Hypothalamus (tissue), 51 donors: Measurements from ENCODE around the gene TMEM164.

ENCODE experiments used
- DNase-seq, 51 donors: peaks; one replicate each; lab custom pipeline; 2025; lab: John Stamatoyannopoulos, UW

TMEM164 gene

DNA sequence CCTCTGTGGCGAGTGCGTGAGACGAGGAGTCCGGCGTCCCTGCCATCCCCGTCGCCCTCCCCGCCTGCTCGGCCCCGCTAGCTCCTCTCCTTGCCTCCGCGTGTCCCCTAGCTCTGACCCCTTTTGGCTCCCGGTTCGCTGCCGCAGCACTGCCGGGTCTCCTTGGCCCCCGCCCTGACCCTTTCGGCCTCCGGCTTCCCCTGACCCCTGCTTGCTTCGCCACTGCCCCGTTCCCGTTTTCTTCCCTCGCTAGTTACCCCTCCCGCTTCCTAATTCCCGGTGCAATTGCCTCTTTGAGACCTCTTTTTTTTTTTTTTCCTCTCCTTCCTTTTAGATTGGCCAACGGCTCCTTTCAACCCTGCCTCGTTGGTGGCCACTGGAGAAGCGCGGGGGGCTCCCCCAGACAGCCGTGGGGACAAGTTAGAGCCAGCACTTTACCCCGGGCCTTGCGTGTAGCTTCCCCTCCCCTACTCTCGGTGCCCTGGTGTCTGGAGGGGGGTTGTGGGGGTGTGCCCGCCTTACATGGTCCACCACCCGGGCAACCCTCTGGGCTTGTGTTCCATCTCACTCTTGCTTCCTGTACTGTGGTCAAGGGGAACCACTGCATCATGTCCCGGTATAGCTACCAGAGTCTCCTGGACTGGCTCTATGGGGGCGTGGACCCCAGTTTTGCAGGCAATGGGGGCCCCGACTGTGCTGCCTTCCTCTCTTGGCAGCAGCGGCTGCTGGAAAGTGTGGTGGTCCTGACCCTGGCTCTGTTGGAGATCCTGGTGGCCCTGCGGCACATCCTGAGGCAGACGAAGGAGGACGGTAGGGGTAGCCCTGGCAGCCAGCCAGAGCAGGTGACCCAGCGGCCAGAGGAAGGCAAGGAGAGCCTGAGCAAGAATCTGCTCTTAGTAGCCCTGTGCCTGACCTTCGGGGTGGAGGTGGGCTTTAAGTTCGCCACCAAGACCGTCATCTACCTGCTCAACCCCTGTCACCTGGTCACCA lies 548 bp downstream of the TMEM164 start:
- peak in 6 of 51 donors; percentile 1 to 24 (median 13) for DNase-seq

DNA sequence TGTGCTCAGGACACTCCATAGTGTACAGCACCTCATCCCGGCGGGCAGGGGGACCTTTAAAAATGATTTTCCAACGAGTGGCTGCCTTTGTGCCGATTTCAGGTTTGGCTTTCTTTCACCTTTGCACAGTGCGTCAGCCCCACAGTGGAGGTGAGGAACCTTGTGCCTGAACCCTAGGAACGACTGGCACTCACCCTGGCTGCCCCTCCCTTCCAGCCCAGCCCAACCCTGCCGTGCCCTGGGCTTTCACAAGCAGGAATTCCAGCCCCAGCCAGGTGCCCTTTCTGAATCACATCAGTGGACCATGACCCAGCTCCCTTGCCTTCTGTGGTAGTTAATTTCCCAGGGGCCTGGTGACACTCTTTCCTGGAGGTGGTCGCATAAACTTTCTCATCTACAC lies 1.3 kb downstream of the TMEM164 start:
- DNase-seq: peak in 1 of 51 donors; percentile 5

DNA sequence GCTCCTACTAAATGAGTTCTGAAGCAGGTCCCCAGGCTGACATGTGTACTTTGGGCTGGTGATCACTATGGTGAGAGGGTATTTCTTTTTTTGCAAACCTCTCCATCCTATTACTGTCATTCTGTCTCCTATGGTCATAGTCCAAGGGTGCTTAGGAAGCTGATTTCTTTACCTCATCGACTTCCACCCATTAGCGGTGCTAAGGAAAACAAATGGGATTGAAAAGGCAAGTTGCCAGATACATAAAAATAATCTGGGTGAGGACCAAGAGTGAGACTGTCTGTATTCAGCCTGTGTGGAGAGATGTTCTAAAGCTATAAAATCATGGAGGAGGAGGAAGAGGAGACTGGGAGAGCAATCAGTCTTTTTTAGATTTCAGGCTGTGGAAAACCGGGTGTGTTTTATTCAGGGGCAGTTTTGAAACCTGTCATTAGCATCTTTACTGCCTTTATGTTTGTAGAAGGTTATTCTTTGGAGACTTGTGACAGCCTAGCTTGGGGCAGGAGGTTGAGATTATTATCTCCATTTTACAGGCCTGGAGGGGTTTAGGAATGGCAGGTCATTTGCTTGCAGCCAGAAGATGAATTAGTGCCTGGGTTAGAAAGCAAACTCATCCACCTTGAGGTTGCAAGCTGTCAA lies 1.9 kb downstream of the TMEM164 start:
- no peak for DNase-seq

DNA sequence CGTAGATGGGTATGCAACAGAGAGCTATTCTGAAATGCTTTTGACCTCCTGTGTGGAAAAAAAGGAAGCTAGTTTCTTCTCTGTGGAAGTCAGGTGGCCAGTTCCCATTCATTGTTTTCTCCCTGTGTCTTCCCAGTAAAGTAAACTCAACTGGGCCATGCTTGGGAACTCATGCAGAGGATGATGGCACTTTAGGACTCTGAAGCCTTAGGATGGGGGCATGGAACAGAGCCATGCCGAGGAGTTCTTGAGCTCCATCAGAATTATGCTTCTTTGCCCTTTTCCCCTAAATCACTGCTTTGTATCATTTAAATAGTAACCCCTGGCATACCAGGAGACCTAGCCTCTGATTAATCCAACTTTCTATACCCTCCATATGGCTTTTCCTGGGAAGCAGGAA lies 3.2 kb downstream of the TMEM164 start:
- DNase-seq: no peak

DNA sequence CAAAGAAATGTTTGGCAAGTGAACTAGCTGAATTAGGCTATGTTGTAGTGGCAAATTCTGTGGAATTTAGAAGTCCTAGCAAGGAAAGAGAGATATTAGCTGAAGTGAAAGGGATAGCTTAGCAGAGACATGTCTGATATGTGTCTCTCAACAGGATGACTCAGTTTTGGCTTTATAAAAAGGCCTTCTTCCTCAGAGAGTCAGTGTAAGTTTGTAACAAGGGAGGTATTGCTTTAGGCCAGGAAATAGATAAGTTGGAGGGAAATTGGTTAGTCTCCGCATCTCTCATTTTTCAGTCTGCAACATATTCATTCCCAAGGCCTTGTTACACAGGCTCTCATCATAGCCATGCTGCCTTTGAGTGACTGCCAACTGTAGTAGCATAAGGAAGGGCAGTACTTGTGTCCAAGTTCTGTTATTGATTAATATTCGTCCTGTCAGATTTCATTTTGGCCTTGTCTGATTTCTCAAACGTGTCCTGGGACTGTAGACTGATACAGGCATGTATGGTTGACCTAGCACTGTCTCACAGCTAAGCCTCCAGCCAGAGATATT lies 4.0 kb downstream of the TMEM164 start:
- no peak for DNase-seq

DNA sequence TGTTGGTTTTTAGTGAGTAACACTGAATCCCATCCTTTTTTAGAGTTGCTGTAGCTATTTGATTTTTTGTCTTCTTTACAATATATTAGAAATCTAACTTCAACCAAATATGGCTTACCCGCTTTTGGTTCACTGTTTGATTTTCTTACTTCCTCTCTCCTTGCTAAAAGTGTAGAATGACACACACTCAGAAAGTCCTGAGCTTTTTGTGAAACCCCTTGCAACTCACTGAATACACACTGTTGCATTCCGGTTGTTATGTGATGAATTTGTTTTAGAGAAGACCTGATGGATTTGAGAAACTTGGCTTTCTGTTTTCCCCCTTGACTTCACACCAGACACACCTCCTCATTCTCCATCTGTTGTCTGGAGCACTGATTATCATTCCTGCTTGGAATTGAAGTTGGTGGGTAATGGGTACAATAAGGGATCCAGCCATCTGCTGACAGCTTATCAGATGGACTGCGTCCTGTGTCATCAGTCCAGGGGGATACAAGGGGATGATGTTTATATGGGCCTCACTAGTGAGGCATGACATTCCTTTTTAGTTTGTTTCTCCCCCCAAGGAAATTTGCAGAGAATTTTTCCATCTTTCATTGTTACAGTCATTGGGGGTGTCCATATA lies 5.2 kb downstream of the TMEM164 start:
- DNase-seq: no peak

DNA sequence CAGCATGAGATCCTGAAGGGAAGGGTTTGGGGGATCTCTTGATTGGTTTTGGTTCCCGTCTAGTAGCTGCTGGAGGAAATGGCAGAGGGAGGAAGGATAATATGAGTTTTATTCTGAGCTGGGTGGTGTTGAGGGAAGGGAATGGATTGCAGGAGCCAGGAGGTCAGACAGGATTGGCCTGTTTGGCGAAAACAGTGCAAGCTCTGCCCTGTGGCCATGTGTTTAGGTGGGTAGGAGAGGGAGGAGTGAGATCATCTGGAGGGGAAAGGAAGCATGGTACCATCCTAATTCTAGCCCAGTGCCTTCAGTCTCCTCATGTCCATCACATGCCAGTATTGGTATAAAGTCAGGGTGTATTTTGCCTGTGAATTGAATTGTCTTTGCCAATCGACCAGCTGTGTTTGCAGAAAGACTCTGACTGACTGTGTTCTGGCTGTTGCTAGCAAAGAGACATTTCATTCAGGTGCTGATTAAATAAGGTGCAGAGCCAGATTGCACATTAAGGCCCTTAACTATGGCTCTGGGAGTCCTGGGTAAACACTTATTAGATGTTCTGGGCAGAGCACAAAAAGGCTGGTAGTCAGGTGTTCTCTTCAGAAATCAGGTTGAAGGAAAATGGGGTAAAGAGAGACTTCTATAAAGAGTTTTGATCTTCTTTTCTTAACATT lies 10.0 kb downstream of the TMEM164 start:
- DNase-seq: no peak

DNA sequence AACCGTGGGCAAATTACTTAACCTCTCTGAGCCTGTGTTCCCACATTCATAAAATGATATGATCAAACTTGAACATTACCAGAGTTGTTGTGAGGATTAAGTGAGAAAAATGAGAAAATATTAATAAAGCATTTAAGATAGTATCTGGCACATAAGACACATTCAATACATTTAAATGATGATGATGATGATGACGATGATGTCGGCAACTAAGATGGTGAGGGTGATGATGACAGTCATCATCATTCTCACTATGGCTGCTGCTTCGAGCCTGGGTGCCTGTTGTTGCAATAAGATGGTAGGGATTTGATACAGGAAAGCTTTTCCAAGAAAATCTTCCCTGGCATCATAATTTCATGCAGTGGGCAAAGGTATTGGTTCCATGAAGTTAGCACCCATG lies 11.1 kb downstream of the TMEM164 start:
- no peak for DNase-seq

DNA sequence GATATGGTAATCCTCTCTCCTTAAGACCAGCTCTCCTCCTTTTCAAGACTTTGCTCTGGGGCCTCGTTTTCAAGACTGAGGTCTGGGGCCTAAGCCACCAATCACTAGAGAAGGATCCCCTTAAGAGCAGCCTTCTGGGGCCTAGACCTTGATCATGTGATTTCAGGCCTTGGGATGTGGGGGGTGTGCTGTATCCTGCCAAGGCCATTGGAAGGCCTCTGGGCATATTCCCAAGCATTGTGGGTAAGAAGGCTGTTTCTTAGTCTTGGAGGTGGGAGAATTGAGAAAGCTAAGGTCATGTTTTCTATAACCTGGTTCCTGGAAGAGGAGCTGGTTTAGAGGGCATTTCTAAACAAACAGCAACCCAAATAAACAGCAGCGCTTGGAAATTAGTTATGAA lies 12.1 kb downstream of the TMEM164 start:
- peak in 1 of 51 donors; percentile 7 for DNase-seq

DNA sequence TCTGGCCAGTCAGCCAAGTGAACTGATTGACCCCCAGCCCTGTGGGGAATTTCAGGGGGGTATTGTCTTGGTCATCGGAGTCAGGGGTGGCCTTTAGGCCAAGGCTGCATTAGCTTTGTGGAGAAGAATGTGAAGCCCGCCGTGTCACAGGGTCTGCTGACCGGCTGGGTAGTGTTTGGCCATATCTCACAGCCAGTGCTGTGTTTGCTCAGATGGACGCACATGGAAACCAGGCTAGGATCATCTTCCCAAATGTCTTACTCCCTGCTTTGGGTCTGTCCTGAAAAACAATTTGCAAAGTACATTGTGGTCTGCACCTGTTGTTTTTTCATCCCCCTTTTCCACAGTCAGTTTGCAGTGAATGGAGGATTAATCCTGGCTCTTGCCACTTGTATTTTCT lies 13.0 kb downstream of the TMEM164 start:
- no peak for DNase-seq

DNA sequence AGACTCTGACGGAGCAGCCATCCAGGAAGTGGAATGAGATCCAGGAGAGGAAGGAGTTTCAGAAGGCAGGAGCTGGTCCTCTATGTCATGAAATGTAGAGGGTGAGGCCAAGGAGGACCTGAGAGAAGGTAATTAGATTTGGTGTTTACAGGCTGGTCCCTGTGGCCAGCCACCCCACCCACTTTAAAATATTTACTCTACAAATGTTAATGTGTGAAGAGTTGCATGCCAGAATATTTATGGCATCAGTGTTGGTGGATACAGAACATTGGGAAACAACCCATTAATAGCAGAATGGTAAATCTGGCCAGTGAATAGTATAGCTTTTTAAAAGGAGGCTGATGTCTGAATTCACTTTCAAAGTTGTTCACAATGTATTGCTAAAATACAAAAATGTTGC lies 17.6 kb downstream of the TMEM164 start:
- DNase-seq: no peak

DNA sequence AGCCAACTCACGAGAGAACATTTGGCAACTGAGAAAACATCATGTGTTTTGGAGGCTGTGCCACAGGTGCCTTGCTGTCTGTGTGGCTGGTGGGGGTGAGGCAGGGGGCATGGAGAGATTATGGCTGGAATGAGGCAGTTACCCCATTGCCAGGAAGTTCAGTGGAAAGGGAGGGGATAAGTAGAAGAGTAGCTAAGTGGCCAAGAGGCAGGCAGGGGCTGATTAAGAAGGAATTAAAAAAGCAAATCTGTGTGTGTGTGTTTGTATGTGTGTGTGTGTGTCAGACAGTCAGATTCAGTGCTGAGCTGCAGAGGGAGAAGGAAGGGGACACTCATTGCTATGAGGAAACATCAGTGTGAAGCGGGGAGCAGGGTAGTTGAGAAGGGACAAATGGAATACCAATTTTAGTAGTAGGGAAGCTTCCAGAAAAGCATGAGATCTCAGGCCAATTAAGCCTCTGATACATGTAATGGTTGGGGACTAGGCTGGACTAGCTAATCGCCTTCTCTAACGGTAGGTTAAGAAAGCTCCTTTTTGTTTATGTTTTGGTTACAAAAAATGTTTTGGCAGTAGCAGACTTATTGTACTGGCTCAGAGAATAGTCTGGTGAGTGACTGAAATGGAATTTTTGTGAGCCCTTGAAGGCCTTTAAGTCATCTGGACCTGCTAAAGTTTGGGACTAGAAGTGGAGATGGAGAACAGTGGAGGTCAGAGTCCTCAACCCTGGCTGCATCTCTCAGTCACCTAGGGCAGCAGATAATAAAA lies 18.5 kb downstream of the TMEM164 start:
- DNase-seq: no peak

DNA sequence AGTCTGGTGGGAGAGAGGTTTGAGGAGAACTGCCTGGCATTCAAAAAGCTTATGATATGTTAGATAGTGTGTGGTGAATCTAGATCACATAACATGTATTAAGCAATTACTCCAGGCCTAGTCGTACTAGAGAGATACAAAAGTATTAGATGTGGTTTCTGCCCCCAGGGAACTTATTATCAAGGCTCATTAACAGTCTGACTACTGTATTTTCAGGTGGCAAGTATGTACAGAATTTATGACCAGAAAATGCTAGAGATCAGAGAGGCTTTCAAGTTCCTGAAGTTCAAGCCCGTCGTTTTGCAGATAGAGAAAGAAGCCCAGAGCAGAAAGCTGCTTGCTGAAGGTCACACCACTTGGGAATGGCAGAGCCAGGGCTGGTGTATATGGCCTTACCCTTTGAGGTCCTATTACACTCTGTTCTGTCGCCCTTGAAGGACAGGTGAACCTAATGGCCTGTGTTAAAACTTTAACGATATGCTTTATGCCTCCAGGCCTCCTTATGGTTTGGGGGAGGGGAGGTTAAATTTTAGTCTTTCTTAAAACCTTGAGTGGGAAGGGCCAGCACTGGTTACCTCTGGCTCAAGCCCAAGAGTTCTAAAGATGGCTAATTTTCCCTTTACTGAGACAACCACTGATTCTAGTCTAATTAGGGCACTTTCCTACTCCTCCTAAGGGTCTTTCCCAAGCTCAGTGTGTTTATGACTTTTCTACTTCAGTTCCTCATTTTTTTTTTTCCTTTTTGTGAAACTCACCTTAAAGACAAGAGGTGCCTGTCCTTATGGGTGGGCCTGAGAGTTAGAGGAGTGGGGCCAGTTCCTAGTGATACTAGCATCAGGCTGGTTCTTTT lies 19.9 kb downstream of the TMEM164 start:
- no peak for DNase-seq

DNA sequence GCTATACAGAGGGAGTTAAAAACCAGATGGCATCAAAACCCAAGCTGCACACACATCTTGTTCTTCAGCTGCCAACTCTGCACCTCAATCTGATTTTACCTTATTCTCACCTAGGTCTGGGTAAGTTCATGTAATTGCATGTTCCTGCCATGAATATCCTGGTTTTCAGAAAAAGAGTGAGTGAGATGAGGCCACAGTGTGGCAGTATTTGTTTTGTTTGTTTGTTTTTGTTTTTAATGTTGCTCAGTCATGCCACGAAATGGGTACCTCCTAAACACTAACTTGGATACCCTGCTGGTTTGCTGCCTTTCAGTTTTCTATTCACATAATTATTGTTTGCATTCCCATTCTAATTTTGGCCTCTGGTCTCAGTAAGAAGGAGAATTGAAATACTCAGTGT lies 22.5 kb downstream of the TMEM164 start:
- DNase-seq: no peak

DNA sequence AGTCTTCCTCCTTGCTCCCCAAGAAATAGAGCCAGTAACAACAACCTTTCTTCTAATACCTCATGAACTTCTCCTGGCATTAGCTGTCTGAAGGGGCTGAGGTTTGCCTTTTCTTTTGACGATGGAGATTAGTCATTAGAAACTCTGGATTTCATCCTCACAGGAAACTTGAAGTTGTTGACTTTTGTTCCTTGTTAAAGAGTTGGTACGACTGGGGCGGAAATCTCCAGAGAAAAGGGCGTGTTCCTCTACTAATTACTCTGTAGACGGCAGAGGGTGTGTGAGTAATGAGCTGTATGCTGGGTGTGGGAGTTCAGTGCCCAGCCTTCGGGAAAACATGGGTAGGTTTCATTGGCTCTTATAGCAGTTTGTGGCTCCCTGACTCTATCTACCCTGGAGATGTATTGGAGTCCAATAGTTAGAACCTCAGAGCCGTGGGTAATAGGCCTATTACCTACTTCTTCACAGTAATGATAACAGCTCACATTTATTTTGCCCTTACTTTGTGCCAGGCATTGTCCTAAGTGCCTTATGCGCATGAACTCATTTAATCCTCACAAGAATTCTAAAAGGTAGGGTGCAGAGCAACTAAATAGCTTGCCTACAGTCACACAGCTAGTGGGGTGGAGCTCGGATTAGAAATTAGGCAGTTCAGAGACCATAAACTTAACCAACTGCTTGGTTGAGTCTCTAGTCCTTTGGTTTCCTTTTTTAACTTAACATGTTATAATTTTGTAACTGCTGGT lies 23.4 kb downstream of the TMEM164 start:
- peak in 1 of 51 donors; percentile 21 for DNase-seq

DNA sequence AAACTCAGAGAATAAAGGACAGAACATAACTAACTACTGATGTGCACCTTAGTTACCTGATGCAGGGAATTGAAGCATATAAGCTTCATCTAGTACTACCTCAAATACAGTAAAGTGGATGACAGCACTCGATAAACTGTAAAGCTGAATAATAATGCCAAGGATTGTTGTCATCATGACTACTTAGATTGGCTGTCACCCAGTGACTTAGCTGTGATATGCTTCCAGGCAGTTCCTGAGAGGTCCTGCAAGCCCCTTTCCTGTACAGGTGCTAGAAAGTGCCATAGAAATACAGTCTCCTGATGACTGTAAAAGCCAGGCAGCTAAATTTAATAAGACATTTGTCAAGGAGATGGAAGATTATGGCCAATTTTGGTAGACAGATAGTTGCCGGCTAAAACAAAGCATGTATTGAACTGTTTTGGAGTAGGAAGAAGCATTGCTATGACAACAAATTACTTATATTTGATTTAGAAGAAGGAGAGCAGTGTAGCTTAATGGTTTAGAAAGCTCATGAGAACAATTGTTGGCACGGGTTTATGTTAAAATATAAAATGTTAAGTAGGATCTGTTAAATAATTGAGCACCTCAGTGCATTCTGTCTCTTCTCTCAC lies 29.7 kb downstream of the TMEM164 start:
- DNase-seq: no peak

DNA sequence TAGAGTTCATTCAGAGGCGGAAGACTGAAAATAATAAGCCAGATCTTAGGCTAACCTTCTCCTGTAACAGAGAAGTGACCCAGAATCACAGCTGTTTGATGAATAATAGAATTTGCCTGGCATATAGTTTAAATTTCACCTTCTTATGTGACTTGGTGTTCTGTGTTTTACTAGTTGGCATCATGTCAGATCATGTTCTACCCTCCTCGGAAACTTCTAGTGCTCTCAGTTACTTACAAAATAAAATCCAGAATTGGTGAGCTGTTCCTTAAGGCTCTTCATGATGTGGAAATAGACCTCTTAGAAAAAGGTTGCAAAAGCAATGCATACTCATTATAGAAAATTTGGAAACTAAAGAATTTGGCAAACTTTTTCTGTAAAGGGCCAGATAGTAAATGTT lies 31.1 kb downstream of the TMEM164 start:
- no peak for DNase-seq
